Hepatocyte (in vitro differentiated cells): ENCODE measurements around the gene VSTM2L. TPM values are rescaled to one million over a fixed set of nuclear protein-coding genes. Genes with fewer than 3 reads are reported as not detected.

Experiments used
- DNase-seq: peaks from one replicate; pipeline ENCODE4 v3.0.0-alpha.2; 2016; ENCODE audit warnings: low spot score
- H2AFZ ChIP-seq: fragments of 200-600 bp; sonication (generic); 2 replicates; pipeline ENCODE4 v1.6.0; 2016; ENCODE audit warnings: antibody characterized with exemption, mild to moderate bottlenecking
- H3K27ac ChIP-seq: fragments of 200-600 bp; sonication (generic); 2 replicates; pipeline ENCODE4 v1.5.1; 2016; ENCODE audit warnings: mild to moderate bottlenecking
- H3K27me3 ChIP-seq: fragments of 200-600 bp; sonication (generic); 2 replicates; pipeline ENCODE4 v1.6.1; 2016
- H3K36me3 ChIP-seq: fragments of 200-600 bp; sonication (generic); replicated peaks from 2 replicates; pipeline ENCODE4 v1.5.1; 2016; ENCODE audit warnings: low read depth; ENCODE audit not compliant: insufficient read depth
- H3K4me1 ChIP-seq: fragments of 200-600 bp; sonication (generic); 2 replicates; pipeline ENCODE4 v1.5.1; 2016; ENCODE audit warnings: mild to moderate bottlenecking, moderate library complexity; ENCODE audit not compliant: insufficient read depth
- H3K4me2 ChIP-seq: fragments of 200-600 bp; sonication (generic); 2 replicates; pipeline ENCODE4 v1.6.0; 2016
- H3K4me3 ChIP-seq: fragments of 200-600 bp; sonication (generic); 2 replicates; pipeline ENCODE4 v1.5.1; 2016; ENCODE audit warnings: mild to moderate bottlenecking
- H3K79me2 ChIP-seq: fragments of 200-600 bp; sonication (generic); 2 replicates; pipeline ENCODE4 v1.6.0; 2017; ENCODE audit warnings: mild to moderate bottlenecking
- H3K9me2 ChIP-seq: fragments of 200-600 bp; sonication (generic); replicated peaks from 2 replicates; pipeline ENCODE4 v1.6.0; 2017; ENCODE audit warnings: mild to moderate bottlenecking; ENCODE audit not compliant: insufficient read depth
- H3K9me3 ChIP-seq: fragments of 200-600 bp; sonication (generic); 2 replicates; pipeline ENCODE4 v1.5.1; 2016; ENCODE audit warnings: low read depth, mild to moderate bottlenecking
- H4K20me1 ChIP-seq: fragments of 200-600 bp; sonication (generic); 2 replicates; pipeline ENCODE4 v1.6.0; 2016; ENCODE audit warnings: mild to moderate bottlenecking; ENCODE audit not compliant: insufficient read depth, poor library complexity, severe bottlenecking
- CTCF ChIP-seq: fragments of 200-600 bp; sonication (generic); IDR thresholded peaks from 2 replicates; pipeline ENCODE4 v1.5.1; 2016; ENCODE audit warnings: antibody characterized with exemption, mild to moderate bottlenecking; ENCODE audit not compliant: poor library complexity
- EZH2 ChIP-seq: fragments of 200-600 bp; sonication (generic); IDR thresholded peaks from 2 replicates; pipeline ENCODE4 v1.6.1; 2016; ENCODE audit warnings: antibody characterized with exemption, mild to moderate bottlenecking, borderline replicate concordance
- EZH2phosphoT487 ChIP-seq: fragments of 200-600 bp; sonication (generic); IDR thresholded peaks from one replicate; pipeline ENCODE4 v1.6.1; 2018; ENCODE audit warnings: antibody characterized with exemption, mild to moderate bottlenecking, low read depth, moderate library complexity; ENCODE audit not compliant: unreplicated experiment, severe bottlenecking
- WGBS: methylation state at CpG from one replicate; pipeline ENCODE4 v1.1.6; 2016; ENCODE audit warnings: low lambda C conversion rate; ENCODE audit errors: missing lambda C conversion rate; 5-methylcytosine and 5-hydroxymethylcytosine counted together
- polyA plus RNA-seq: library from polyadenylated mRNA; unstranded; fragments of >200 nt; fragmentation: Nextera tagmentation; extraction: Ambion mirVana; gene quantifications from 2 replicates; pipeline ENCODE4 v1.2.1, GENCODE V29; 2016
- total RNA-seq: library from RNA; depleted of rRNA; stranded (reverse); fragments of >200 nt; gene quantifications from 2 replicates; pipeline ENCODE4 v1.2.3, GENCODE V29; 2014

VSTM2L gene
- total and polyA plus RNA-seq, 2 experiments from 2014 or later, result 2.5 to 3.7 TPM

- H3K9me2 ChIP-seq, result no peaks in the 10 kb centered on the region
- no peak overlapping the region for H3K27ac ChIP-seq
- 46% methylated on average over 6 of the region's 12 CpGs for WGBS
- TF ChIP-seq CTCF (no peak), EZH2phosphoT487 (no peak), EZH2 (no peak)
- H3K4me1 ChIP-seq, result no peaks in the 10 kb centered on the region
- no peak for DNase-seq
- no peaks in the 10 kb centered on the region for H3K27me3 ChIP-seq
- no peak overlapping the region for H3K4me2 ChIP-seq
- H3K79me2 ChIP-seq, result no peaks in the 10 kb centered on the region
- H4K20me1 ChIP-seq, result no peaks in the 10 kb centered on the region
- no peak overlapping the region for H3K4me3 ChIP-seq
- no peak overlapping the region for H2AFZ ChIP-seq
- H3K9me3 ChIP-seq, result no peaks in the 10 kb centered on the region
- H3K36me3 ChIP-seq, result no peaks in the 10 kb centered on the region
Measured at GRCh38 chr20:37977338-37977737, 74.4 kb downstream of the VSTM2L start.

GRCh38 chr20:37977786-37978185, 74.9 kb downstream of the VSTM2L start:
- TF ChIP-seq EZH2phosphoT487, result no peak
- no peak for TF ChIP-seq EZH2
- TF ChIP-seq CTCF, result no peak
- DNase-seq, result no peak
- Histone ChIP-seq H3K4me1 (no peaks in the 10 kb centered on the region), H3K9me3 (no peaks in the 10 kb centered on the region), H3K36me3 (no peaks in the 10 kb centered on the region), H3K4me3 (no peak overlapping the region), H4K20me1 (no peaks in the 10 kb centered on the region), H2AFZ (no peak overlapping the region), H3K27me3 (no peaks in the 10 kb centered on the region), H3K9me2 (no peaks in the 10 kb centered on the region), H3K4me2 (no peak overlapping the region), H3K27ac (no peak overlapping the region), H3K79me2 (no peaks in the 10 kb centered on the region)
- 87% methylated on average over 6 of the region's 6 CpGs for WGBS

GRCh38 chr20:37979021-37979985, 76.4 kb downstream of the VSTM2L start:
- WGBS, result 90% methylated on average over 16 of the region's 16 CpGs
- Histone ChIP-seq H3K36me3 (no peaks in the 10 kb centered on the region), H3K4me2 (no peak overlapping the region), H3K4me1 (no peaks in the 10 kb centered on the region), H3K9me3 (no peaks in the 10 kb centered on the region), H2AFZ (no peak overlapping the region), H3K4me3 (no peak overlapping the region), H3K79me2 (no peaks in the 10 kb centered on the region), H3K27ac (no peak overlapping the region), H3K27me3 (no peaks in the 10 kb centered on the region), H3K9me2 (no peaks in the 10 kb centered on the region), H4K20me1 (no peaks in the 10 kb centered on the region)
- TF ChIP-seq CTCF (no peak), EZH2phosphoT487 (no peak), EZH2 (no peak)
- no peak for DNase-seq
